HG02981 (cell line): Measurements from ENCODE around the gene SLC16A13.

ENCODE experiments used
- ATAC-seq: cut with Tn5 transposase; IDR thresholded peaks from one replicate; pipeline ENCODE4 v1.9.1; 2021; ENCODE audit warnings: mild to moderate bottlenecking, moderate library complexity; ENCODE audit not compliant: unreplicated experiment

SLC16A13 gene

GRCh38 chr17:7011942-7012254, 23.9 kb upstream of the SLC16A13 start:
- ATAC-seq: no peak

- peak; percentile 78 for ATAC-seq
Observed at GRCh38 chr17:7014261-7014994, 21.4 kb upstream of the SLC16A13 start.

- peak; percentile 11 for ATAC-seq
Observed at GRCh38 chr17:7014995-7015958, 20.5 kb upstream of the SLC16A13 start.

GRCh38 chr17:7016418-7016817, 19.4 kb upstream of the SLC16A13 start:
- no peak for ATAC-seq

- ATAC-seq: no peak
Observed at GRCh38 chr17:7016886-7017826, 18.7 kb upstream of the SLC16A13 start.

- no peak for ATAC-seq
Observed at GRCh38 chr17:7017827-7018200, 18.0 kb upstream of the SLC16A13 start.

- no peak for ATAC-seq
Observed at GRCh38 chr17:7018331-7018964, 17.4 kb upstream of the SLC16A13 start.

- ATAC-seq: no peak
Observed at GRCh38 chr17:7019367-7019766, 16.4 kb upstream of the SLC16A13 start.

GRCh38 chr17:7019839-7020519, 15.8 kb upstream of the SLC16A13 start:
- ATAC-seq: no peak

- ATAC-seq: no peak
Observed at GRCh38 chr17:7020894-7021664, 14.7 kb upstream of the SLC16A13 start.

GRCh38 chr17:7021993-7022778, 13.6 kb upstream of the SLC16A13 start:
- peak; percentile 63 for ATAC-seq

- no peak for ATAC-seq
Observed at GRCh38 chr17:7022781-7023571, 12.8 kb upstream of the SLC16A13 start, which contains the start of gene BCL6B. TSS of gene BCL6B (plus strand) at chr17:7023050. CDS start at chr17:7023672, 622 bp downstream.

GRCh38 chr17:7023576-7024401, 12.0 kb upstream of the SLC16A13 start:
- ATAC-seq: peak; percentile 37

- ATAC-seq: no peak
Observed at GRCh38 chr17:7024402-7024785, 11.4 kb upstream of the SLC16A13 start.

GRCh38 chr17:7025245-7025644, 10.6 kb upstream of the SLC16A13 start:
- ATAC-seq: no peak

- no peak for ATAC-seq
Observed at GRCh38 chr17:7026471-7027115, 9.2 kb upstream of the SLC16A13 start.
